IPS-15b (cell line): ENCODE measurements around the gene TP53BP1.

Experiments
- H3K27me3 ChIP-seq: one replicate; pipeline ENCODE4 v1.6.1; 2013; ENCODE audit warnings: low read length; ENCODE audit not compliant: control insufficient read depth, insufficient read depth
- H3K36me3 ChIP-seq: one replicate; pipeline ENCODE4 v1.6.1; 2013; ENCODE audit warnings: low read length; ENCODE audit not compliant: control insufficient read depth, insufficient read depth
- H3K4me1 ChIP-seq: one replicate; pipeline ENCODE4 v1.6.1; 2013; ENCODE audit warnings: mild to moderate bottlenecking, low read length; ENCODE audit not compliant: control insufficient read depth, insufficient read depth
- H3K4me3 ChIP-seq: one replicate; pipeline ENCODE4 v1.5.1; 2013; ENCODE audit warnings: low read depth, low read length
- H3K9ac ChIP-seq: one replicate; pipeline ENCODE4 v1.6.1; 2013; ENCODE audit warnings: low read depth, mild to moderate bottlenecking, low read length
- H3K9me3 ChIP-seq: one replicate; pipeline ENCODE4 v1.6.1; 2013; ENCODE audit warnings: mild to moderate bottlenecking, low read length; ENCODE audit not compliant: control insufficient read depth, insufficient read depth

TP53BP1 gene

DNA sequence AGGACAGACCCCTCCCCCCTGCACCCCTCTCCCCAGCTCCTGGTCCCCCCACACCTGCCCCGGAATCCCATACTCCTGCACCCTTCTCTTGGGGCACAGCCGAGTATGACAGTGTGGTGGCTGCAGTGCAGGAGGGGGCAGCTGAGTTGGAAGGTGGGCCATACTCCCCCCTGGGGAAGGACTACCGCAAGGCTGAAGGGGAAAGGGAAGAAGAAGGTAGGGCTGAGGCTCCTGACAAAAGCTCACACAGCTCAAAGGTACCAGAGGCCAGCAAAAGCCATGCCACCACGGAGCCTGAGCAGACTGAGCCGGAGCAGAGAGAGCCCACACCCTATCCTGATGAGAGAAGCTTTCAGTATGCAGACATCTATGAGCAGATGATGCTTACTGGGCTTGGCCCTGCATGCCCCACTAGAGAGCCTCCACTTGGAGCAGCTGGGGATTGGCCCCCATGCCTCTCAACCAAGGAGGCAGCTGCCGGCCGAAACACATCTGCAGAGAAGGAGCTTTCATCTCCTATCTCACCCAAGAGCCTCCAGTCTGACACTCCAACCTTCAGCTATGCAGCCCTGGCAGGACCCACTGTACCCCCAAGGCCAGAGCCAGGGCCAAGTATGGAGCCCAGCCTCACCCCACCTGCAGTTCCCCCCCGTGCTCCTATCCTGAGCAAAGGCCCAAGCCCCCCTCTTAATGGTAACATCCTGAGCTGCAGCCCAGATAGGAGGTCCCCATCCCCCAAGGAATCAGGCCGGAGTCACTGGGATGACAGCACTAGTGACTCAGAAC lies 34.3 kb upstream of the TP53BP1 start:
- Histone ChIP-seq H3K27me3 (no peaks in the 10 kb centered on the region), H3K36me3 (no peaks in the 10 kb centered on the region), H3K9me3 (no peaks in the 10 kb centered on the region), H3K4me3 (no peak overlapping the region), H3K9ac (no peak overlapping the region), H3K4me1 (peaks cover 7% of the 10 kb centered on the region)

DNA sequence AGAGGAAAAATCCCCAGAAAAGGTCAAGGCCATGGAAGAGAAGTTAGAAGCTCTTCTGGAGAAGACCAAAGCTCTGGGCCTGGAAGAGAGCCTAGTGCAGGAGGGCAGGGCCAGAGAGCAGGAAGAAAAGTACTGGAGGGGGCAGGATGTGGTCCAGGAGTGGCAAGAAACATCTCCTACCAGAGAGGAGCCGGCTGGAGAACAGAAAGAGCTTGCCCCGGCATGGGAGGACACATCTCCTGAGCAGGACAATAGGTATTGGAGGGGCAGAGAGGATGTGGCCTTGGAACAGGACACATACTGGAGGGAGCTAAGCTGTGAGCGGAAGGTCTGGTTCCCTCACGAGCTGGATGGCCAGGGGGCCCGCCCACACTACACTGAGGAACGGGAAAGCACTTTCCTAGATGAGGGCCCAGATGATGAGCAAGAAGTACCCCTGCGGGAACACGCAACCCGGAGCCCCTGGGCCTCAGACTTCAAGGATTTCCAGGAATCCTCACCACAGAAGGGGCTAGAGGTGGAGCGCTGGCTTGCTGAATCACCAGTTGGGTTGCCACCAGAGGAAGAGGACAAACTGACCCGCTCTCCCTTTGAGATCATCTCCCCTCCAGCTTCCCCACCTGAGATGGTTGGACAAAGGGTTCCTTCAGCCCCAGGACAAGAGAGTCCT lies 33.4 kb upstream of the TP53BP1 start:
- Histone ChIP-seq H3K4me3 (no peak overlapping the region), H3K4me1 (peaks cover 4% of the 10 kb centered on the region), H3K9me3 (no peaks in the 10 kb centered on the region), H3K9ac (no peak overlapping the region), H3K27me3 (no peaks in the 10 kb centered on the region), H3K36me3 (peaks cover 4% of the 10 kb centered on the region)

DNA sequence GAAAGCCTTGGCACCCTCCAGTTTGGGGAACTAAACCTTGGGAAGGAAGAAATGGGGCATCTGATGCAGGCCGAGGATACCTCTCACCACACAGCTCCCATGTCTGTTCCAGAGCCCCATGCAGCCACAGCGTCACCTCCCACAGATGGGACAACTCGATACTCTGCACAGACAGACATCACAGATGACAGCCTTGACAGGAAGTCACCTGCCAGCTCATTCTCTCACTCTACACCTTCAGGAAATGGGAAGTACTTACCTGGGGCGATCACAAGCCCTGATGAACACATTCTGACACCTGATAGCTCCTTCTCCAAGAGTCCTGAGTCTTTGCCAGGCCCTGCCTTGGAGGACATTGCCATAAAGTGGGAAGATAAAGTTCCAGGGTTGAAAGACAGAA lies 32.2 kb upstream of the TP53BP1 start:
- Histone ChIP-seq H3K9me3 (no peaks in the 10 kb centered on the region), H3K4me1 (no peaks in the 10 kb centered on the region), H3K9ac (no peak overlapping the region), H3K36me3 (peaks cover 4% of the 10 kb centered on the region), H3K4me3 (no peak overlapping the region), H3K27me3 (peaks cover 7% of the 10 kb centered on the region)

DNA sequence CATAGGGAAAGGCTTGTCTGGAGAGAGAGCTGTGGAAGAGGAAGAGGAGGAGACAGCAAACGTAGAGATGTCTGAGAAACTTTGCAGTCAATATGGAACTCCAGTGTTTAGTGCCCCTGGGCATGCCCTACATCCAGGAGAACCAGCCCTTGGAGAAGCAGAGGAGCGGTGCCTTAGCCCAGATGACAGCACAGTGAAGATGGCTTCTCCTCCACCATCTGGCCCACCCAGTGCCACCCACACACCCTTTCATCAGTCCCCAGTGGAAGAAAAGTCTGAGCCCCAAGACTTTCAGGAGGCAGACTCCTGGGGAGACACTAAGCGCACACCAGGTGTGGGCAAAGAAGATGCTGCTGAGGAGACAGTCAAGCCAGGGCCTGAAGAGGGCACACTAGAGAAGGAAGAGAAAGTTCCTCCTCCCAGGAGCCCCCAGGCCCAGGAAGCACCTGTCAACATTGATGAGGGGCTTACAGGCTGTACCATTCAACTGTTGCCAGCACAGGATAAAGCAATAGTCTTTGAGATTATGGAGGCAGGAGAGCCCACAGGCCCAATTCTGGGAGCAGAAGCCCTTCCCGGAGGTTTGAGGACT lies 31.4 kb upstream of the TP53BP1 start:
- H3K36me3 ChIP-seq, result peaks cover 4% of the 10 kb centered on the region
- H3K4me3 ChIP-seq, result no peak overlapping the region

DNA sequence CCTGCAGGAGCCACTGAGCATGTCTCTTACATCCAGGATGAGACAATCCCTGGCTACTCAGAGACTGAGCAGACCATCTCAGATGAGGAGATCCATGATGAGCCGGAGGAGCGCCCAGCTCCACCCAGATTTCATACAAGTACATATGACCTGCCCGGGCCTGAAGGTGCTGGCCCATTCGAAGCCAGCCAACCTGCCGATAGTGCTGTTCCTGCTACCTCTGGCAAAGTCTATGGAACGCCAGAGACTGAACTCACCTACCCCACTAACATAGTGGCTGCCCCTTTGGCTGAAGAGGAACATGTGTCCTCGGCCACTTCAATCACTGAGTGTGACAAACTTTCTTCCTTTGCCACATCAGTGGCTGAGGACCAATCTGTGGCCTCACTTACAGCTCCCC lies 30.7 kb upstream of the TP53BP1 start:
- Histone ChIP-seq H3K4me3 (no peak overlapping the region), H3K9me3 (no peaks in the 10 kb centered on the region), H3K27me3 (peaks cover 22% of the 10 kb centered on the region), H3K9ac (no peak overlapping the region), H3K36me3 (peaks cover 4% of the 10 kb centered on the region), H3K4me1 (peaks cover 4% of the 10 kb centered on the region)

More for the DNA sequence above, 31.4 kb upstream of the TP53BP1 start:
- Histone ChIP-seq H3K9ac (no peak overlapping the region), H3K27me3 (peaks cover 15% of the 10 kb centered on the region), H3K4me1 (no peaks in the 10 kb centered on the region), H3K9me3 (no peaks in the 10 kb centered on the region)

DNA sequence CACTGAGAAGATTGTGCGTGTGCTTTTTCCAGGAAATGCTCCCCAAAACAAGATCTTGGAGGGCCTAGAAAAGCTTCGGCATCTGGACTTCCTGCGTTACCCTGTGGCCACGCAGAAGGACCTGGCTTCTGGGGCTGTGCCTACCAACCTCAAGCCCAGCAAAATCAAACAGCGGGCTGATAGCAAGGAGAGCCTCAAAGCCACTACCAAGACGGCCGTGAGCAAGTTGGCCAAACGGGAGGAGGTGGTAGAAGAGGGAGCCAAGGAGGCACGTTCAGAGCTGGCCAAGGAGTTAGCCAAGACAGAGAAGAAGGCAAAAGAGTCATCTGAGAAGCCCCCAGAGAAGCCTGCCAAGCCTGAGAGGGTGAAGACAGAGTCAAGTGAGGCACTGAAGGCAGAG lies 29.3 kb upstream of the TP53BP1 start:
- Histone ChIP-seq H3K4me1 (peaks cover 5% of the 10 kb centered on the region), H3K27me3 (peaks cover 22% of the 10 kb centered on the region), H3K4me3 (no peak overlapping the region), H3K9me3 (no peaks in the 10 kb centered on the region), H3K9ac (no peak overlapping the region), H3K36me3 (peaks cover 4% of the 10 kb centered on the region)

DNA sequence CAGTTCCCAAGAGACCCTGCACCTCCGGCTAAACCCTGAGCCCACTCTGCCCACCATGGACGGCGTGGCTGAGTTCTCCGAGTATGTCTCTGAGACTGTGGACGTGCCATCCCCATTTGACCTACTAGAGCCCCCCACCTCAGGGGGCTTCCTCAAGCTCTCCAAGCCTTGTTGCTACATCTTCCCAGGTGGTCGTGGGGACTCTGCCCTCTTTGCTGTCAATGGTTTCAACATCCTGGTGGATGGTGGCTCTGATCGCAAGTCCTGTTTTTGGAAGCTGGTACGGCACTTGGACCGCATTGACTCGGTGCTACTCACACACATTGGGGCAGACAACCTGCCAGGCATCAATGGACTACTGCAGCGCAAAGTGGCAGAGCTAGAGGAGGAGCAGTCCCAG lies 28.5 kb upstream of the TP53BP1 start:
- no peak overlapping the region for H3K4me3 ChIP-seq
- peaks cover 4% of the 10 kb centered on the region for H3K36me3 ChIP-seq
- H3K9me3 ChIP-seq, result no peaks in the 10 kb centered on the region
- peaks cover 30% of the 10 kb centered on the region for H3K27me3 ChIP-seq
- no peak overlapping the region for H3K9ac ChIP-seq
- peaks cover 10% of the 10 kb centered on the region for H3K4me1 ChIP-seq

DNA sequence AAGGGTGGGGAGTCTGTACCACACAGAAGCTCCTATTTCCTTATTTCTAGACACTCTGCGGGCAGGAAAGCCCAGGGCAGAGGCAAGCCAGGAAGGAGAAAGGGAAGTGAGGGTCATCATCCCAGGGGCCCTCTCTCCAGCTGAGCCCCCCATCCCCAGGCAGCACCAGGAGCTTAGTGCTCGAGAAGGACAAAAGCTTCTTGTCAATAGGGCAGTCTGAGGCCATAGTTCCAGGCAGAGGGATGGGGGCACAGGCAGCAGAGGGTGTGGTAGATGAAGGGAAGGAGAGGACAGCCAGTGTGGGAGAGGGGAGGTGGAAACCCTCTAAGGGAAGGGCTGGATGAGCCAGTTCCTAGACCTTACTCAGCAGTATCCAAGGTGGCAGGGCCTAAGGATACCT lies 27.2 kb upstream of the TP53BP1 start:
- peaks cover 41% of the 10 kb centered on the region for H3K27me3 ChIP-seq
- H3K4me1 ChIP-seq, result peaks cover 13% of the 10 kb centered on the region

DNA sequence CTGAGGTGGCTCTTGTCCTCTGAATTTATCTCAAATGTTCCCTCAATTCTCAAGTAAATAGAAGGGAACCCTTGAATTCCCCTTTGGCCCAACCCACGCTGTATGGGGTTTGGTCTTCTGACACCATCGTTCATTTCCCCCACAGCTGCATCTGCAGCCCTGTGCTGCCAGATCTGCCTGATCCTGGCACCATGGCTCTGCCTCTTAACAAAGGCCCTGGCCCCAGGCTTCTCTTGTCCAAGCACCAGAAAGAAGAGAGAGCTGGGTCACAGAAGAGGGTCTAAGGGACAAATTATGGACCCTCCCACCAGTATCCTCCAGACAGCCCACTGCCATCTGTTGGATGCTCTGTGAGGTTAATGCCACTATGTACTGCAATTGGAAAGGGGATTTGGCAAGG lies 26.2 kb upstream of the TP53BP1 start:
- no peaks in the 10 kb centered on the region for H3K9me3 ChIP-seq
- H3K27me3 ChIP-seq, result peaks cover 42% of the 10 kb centered on the region
- H3K4me3 ChIP-seq, result peak overlapping the region; percentile 63
- H3K9ac ChIP-seq, result no peak overlapping the region
- peaks cover 4% of the 10 kb centered on the region for H3K36me3 ChIP-seq
- peaks cover 13% of the 10 kb centered on the region for H3K4me1 ChIP-seq

More for the DNA sequence above, 27.2 kb upstream of the TP53BP1 start:
- Histone ChIP-seq H3K4me3 (no peak overlapping the region), H3K9ac (no peak overlapping the region), H3K9me3 (no peaks in the 10 kb centered on the region), H3K36me3 (peaks cover 4% of the 10 kb centered on the region)

DNA sequence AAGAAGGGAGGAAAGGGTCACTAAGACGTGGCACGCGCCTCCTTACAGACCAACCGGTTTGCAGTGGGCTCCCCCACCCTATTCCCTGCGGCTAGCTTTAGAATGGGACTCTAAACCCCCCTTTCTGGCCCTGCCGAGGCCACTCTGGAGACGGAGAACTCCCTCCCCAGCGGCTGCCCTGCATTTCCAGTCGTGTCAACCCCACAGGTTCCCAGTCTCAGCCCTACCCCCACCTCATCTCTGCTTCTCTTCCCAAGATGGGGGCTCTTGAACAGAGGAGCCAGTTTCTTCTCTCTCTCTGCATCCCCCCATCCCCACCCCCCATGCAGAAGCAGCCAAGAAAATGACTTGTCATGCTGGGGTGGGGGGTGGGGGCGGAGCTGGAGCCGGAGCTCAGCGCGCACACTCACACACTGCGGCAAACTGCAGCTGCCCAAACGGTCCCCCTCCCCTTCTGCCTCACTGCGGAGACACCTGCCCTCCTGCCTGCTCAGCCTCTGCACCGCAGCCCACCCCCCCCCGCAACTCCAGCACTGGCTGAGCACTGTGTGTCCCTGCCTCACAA lies 25.3 kb upstream of the TP53BP1 start:
- peaks cover 4% of the 10 kb centered on the region for H3K36me3 ChIP-seq
- H3K4me3 ChIP-seq, result peak overlapping the region; percentile 63
- H3K9me3 ChIP-seq, result no peaks in the 10 kb centered on the region
- no peak overlapping the region for H3K9ac ChIP-seq
- peaks cover 13% of the 10 kb centered on the region for H3K4me1 ChIP-seq
- H3K27me3 ChIP-seq, result peaks cover 44% of the 10 kb centered on the region

DNA sequence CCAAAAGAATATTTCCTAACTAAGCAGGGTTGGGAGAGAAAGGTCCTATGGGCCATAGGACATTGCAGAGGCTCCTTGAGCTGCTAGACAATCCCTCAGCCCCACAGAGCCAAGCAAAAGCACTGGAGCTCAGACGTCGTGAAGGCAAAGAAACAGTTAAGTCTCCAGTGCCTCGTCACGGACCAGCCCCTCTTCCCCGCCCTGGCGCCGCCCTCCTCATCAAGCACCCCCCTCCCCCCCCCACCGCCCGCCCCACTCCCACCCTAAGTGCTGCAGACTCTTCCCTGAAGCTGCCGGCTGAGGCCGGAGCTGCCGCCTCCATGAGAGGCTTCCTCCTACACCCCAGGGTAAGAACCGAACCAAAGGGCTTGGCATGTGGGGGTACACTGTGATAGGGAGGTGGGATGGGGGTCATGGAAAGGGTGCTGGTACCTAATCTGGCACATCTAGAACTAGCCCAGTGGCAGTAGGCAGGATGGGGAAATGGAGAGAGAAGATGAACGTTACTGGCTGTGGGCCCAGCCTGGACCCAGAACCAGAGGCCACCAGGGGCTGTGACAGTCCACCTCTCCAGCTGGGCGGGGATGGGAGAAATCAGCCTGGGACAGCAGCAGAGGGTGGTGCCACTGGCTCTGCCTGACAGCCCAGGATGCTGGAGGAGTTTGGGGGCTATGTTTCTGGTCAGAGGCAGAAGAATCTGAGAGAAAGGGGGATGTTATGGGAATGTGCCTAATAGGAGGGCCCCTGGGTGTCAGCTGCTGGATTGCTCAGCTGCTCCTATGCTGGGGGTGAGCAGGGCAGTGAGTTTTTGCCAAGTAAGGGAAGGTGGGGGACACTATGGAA lies 24.6 kb upstream of the TP53BP1 start, which contains the start of gene MAP1A:
Gene MAP1A (plus strand): TSS at position 255 of the 843 bp plus-strand sequence. CDS start 3,866 bp downstream, outside the sequence.
- Histone ChIP-seq H3K9ac (no peak within 1 kb of the TSS), H3K9me3 (no peaks in the 10 kb centered on the region), H3K4me3 (peak within 1 kb of the TSS; percentile 63), H3K27me3 (peaks cover 48% of the 10 kb centered on the region), H3K36me3 (peaks cover 4% of the 10 kb centered on the region), H3K4me1 (peaks cover 13% of the 10 kb centered on the region)
